T-helper 22 cell (primary cell): ENCODE data around the gene CXCR3.
"Not testable (repeated sequence)": the region's sequence is repeated elsewhere in the genome, so short reads cannot be mapped to it uniquely, and the experiment has no call there.

Experiments used
- DNase-seq: peaks from one replicate; pipeline ENCODE4 v3.0.0-alpha.2; 2020; ENCODE audit warnings: low read depth

The CXCR3 gene

DNA sequence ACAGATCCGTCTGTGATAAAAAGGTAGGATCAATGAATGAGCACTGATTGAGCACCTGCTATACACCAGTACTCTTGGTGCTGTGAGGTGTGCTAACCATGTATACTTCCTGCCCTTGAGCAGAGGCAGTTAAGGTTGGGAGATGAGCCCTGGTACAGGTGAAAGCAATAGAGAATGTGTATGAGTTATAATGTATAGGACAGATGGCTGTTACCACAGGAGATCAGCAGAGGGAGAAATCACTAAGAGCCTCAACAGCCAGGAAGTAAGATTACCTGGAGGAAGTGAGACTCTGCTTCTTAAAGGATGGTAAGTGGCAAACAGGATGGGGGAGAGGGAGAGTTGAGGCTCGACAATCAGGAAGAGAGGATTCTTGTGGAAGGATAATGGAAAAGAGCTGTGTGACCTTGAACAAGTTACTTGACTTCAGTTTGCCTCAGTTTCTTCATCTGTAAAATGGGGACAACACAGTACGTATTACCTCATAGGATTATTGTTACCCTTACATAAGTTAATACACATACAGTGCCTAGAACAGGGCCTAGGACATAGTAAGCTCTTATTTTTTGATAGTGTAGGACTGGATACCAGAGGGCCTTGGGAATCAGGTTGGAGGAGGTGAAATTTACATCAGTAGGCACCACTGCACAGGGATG, 9.1 kb downstream of the CXCR3 start:
- DNase-seq, result no peak

DNA sequence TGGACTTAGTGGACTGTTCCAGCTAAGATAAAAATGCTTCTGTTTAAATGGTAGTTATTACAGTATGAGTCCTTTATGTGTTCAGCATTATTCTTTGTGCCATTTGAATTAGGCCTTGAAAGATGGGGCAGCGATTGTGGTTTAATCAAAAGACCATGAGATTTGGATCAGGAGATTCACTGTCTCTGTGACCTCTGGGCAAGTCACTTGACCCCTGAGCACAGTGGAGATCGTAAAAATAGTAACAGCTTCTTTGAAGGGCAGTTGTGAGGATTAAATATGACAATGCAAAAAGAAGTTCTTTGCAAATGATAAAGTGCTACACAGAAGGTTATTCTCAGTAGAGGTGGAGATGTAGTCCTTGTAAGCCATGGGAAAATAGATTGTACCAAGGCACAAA, 10.8 kb downstream of the CXCR3 start:
- DNase-seq, result no peak

DNA sequence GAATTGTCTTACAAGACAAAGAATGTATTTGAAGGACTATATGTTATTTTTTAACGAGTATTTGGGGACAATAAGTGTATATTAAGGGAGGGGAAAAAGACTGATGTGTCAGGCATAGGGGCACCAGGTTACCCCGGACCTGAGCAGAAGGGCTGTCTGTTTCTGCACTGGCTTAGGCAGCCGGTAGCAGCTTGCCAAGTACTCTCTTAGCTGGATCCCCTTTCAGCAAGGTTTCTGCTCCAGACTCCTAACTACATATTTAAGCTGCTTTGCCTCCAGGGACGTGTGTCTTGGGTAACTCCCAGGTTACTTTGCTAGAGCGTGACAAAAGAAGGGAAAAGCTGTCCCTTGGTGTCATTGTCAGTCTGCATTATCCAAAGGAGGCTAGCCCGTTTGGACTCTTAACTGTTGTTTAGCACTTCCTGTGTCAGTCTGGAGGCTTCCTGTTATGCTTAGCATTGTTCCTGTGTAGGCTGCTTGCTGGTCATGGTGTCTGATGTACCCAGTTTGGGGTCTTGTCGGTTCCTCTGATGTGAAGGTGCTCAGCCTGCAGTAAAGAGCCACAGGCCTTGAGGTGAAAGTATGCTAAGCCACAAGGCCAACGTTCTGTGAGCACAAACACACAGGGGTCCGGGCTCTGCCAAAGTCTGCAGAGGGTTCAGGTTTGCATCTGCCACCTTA, 11.6 kb downstream of the CXCR3 start:
- DNase-seq, result no peak

DNA sequence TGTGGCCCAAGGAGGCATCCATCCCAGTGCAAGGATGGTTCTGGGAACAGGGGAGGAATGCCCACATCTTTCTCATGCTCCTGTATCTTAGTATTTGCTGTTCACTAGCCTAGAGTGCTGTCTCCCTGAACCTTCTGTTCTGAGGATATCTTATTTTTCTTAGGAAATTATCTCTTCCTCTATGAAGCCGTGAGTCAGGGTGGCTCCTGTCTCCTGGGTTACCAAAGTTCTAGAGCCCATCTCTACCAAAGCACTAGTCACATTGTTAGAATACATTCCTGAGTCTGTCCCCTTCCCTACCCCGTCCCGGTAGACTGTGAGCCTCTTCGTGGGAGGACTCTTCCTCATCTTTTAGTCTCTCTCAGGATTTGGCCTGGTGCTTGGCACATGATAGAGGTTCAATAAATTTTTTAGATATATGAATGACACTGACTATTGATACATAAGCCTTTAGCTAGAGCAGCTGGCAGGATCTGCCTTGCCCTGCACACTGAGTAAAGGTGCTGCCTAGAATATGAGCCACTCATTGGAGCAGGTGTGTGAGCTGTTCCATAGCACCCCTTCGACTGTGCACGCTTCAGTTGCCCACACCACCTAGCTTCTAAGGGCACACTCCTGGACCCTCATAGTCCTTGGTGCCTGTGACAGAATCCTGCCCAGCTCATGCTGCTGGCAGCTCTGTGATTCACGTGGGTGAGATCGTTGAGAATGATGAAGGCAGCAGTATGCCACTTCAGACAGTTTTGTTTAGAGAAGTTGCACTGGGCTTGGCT, 13.3 kb downstream of the CXCR3 start:
- DNase-seq, result no peak

DNA sequence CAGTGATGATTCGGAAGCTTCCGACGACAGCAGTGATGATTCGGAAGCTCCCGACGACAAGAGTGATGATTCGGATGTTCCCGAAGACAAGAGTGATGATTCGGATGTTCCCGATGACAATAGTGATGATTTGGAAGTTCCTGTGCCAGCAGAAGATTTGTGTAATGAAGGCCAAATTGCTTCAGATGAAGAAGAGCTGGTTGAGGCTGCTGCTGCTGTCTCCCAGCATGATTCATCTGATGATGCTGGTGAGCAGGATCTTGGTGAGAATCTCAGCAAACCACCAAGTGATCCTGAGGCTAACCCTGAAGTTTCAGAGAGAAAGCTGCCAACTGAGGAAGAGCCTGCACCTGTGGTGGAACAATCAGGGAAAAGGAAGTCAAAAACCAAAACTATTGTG, 14.2 kb downstream of the CXCR3 start:
- DNase-seq, result no peak

DNA sequence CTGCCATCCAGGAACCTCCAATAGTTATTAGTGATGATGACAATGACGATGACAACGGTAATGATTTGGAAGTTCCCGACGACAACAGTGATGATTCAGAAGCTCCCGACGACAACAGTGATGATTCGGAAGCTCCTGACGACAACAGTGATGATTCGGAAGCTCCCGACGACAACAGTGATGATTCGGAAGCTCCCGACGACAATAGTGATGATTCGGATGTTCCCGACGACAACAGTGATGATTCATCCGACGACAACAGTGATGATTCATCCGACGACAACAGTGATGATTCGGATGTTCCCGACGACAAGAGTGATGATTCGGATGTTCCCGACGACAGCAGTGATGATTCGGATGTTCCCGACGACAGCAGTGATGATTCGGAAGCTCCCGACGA, 14.7 kb downstream of the CXCR3 start:
- DNase-seq, result no peak

DNA sequence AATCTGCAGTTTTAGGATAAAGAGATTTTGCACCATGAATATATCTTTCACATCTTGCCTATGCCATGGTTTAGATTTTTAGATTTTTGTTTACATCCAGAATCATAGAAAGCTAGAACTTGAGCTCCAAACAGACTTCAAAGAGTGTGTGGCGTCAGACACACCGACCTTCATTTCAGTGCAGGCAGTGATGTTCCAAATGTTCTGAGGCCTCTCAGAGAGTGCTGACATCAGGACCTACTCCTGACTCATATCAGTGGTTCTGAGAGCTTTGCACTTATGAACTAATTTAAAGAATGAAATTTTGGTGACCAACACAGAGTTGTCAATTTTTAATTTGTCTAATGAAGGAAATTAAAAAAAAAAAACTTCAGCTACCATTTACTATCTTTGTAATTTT, 18.3 kb downstream of the CXCR3 start:
- DNase-seq, result no peak

DNA sequence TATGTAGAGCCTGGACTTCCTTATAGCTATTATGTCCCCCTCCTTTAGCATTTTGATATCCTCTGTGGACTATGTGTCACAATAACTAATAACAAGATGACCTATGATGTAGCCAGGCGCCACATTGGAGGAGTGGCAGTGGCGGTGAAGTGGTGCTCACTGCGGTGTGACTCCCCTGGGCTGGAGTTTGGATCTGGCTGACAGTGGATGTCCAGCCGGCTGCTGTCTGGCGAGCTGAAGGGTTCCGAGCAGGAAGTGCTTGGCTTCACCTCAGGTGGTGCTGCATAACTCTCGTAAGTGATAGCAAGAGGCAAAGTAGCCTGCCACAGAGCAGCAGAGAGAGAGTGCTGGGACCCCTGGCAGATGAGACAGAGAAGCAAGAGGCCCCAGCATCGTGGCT, 25.1 kb downstream of the CXCR3 start:
- not testable (repeated sequence) for DNase-seq

DNA sequence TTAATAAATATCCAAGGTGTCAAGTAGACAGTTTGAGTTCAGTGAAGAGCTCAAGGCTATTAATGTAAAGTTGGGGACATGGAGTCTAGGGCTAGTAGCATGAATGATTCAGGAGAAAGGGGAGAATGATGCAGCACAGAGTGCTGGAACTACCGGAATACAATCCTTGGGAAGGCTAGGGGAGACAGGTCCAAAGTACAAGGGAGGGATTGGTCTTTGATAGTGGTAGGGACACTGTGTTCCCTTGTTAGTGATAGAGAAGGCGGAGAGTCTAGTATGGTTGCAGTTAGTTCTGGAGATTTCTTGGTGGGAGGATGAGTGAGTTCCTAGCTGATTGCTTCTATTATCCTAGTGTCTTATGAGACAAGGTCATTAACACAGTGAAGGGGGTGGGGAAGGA, 31.4 kb downstream of the CXCR3 start:
- no peak for DNase-seq

DNA sequence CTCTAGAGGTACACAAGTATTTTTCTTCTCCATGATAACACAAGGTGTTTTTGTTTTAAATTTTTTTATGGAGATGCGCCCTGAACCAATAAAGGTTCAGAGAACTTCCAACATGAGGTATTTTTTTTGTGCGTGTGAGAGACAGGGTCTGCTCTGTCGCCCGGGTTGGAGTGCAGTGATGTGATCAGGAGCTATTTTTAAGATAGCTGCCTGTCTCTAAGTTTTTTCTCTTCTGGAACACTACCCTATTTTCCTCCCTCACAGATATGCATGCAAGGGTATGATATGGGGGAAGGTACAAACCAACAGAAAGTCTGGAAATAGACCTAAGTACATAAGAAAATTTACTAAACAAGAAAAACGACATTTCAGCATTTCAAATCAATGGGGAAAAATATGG, 37.1 kb downstream of the CXCR3 start:
- no peak for DNase-seq

DNA sequence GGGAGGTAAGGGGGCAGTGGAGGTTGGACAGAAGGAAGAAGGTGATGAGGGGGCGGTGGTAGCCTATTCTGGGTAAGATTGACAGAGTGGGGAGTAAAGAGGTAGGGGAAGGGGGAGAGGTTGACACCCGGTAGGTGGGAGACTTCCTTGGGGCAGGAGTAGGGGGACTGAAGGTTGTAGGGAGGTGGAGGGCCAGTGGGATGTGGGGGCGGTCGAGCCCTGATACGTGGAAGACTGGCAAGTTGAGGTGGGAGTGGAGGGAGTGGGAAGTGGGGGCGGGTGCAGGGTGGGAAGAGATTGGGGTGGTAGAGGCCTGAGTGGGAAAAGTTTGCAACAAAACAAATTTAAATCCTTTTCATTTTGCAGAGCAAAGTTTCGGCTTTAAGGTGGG, 38.3 kb downstream of the CXCR3 start:
- DNase-seq, result no peak

DNA sequence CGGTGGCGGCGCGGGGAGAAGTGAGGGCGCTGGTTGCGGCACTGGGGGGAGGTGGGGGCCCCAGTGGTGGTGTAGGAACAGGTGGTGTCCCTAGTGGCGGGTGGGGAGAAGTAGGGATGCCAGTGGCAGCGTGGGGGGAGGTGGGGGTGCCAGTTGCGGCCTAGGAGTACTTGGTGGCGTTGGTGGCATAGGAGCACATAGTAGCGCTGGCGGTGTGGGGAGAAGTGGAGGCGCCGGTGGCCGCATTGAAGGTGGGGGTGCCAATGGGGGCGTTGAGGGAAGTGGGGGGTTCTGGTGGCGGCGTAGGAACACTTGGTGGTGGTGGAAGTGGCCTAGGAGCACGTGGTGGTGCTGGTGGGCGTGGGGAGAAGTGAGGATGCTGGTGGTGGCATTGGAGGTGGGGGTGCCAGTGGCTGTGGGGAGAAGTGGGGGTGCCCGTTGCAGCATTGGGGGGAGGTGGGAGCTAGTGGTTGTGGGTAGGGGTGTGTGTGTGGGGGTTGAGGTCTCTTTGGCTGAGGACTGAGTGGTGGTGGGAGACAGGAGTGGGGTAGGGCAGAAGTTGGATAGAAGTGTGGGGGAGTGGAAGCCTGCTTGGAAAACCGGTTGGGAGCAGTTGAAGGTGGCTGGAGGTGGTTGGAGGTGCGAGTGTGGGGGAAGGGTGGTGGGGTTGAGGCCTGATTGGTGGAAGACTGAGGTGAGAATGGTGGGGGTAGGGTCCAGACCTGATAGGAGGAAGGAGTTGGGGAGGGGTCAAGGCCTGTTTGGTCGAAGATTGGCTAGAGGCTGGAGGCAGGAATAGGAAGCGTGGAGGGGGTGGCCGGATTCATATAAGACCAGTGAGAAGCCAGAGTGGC, 38.9 kb downstream of the CXCR3 start:
- no peak for DNase-seq

DNA sequence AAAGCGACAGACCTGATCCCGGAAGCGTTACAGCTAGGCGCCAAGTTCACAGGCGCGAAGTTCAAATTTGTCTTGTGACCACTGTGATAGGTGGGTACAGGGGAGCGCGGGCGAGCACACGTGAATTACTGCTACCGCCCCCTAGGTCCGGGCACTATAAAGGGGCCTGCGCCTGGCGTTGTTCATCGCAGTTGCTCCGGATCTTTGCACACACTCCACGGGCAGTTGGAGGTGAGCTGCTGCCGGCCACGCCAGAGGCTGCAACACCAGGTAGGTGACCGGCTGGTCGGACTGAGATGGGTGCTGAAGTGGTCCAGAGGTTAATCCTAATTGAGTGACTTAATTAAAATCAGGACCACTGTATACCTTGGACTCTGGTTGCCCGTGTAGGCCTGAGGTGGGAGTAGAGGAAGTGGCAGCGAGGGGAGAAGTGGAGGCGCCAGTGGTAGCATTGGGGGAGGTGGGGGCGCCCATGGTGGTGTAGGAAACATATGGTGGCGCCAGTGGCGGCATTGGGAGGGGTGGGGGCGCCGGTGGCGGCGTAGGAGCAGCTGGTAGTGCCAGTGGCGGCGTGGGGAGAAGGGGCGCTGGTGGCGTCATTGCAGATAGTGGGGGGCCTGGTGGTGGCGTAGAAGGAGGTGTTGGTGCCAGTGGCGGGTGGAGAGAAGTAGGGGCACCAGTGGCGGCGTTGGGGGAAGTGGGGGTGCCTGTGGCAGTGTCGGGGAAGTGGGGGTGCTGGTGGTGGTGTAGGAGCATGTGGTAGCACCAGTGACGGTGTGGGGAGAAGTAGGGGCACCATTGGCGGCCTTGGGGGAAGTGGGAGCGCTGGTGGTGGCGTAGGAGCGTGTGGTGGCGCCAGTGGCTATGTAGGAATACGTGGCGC, 39.8 kb downstream of the CXCR3 start, which contains the start of gene GCNA:
Gene GCNA (plus strand): TSS at position 185 of the 883 bp plus-strand sequence. CDS start 2,385 bp downstream, outside the sequence.
- DNase-seq, result no peak

DNA sequence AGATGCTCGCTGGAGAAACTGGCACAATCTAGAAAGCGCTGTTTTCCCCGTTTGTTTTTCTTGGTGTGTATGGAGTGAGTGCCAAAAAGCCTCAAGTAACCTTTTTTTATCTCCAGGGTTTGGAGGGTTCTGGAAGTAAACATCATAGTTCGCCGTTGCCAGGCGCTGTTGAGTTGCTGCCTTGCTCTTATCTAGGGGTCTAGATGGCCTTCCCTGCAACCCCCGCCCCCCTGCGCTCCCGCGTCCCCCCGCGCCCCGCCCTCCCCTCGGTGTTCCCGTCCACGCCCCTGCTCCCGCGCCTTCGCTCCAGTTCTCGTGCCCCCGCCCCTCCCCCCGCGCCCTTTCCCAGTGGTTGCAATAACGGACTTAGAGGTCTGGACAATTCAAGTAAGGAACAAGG, 40.6 kb downstream of the CXCR3 start:
- DNase-seq, result no peak

DNA sequence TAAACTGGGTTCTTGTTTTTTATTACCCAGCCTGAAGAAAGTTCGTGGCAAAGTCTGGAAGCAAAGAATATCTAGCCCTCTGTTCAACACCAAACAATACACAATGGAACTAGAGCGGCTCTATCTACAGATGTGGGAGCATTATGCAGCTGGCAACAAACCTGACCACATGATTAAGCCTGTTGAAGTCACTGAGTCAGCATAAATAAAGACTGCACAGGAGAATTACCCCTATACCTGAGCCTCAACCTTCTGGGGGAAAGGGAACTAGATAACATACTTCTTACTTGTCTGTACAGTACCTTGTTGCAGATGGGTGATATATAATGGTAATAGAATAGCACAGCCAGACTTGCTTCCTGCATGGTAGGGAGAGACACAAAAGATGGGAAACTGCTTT, 44.7 kb downstream of the CXCR3 start:
- no peak for DNase-seq

DNA sequence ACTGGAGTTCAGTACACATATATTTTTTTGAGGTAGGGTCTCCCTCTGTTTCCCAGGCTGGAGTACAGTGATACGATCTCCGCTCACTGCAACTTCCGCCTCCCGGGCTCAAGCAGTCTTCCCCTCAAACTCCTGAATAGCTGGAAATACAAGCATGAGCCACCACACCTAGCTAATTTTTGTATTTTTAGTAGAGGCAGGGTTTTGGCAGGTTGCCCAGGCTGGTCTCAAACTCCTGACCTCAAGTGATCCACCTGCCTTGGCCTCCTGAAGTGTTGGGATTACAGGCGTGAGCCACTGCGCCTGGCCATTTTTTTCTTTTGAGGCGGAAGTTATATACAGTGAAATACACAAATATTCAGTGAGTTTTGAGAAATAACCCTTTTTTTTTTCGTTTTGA, 46.9 kb downstream of the CXCR3 start:
- DNase-seq, result not testable (repeated sequence)
